HuH-7 (cell line): ENCODE measurements around the gene CSTA.

Experiments
- DNase-seq: peaks from one replicate; pipeline ENCODE4 v3.0.0; 2011; ENCODE audit warnings: low spot score

The CSTA gene

DNA sequence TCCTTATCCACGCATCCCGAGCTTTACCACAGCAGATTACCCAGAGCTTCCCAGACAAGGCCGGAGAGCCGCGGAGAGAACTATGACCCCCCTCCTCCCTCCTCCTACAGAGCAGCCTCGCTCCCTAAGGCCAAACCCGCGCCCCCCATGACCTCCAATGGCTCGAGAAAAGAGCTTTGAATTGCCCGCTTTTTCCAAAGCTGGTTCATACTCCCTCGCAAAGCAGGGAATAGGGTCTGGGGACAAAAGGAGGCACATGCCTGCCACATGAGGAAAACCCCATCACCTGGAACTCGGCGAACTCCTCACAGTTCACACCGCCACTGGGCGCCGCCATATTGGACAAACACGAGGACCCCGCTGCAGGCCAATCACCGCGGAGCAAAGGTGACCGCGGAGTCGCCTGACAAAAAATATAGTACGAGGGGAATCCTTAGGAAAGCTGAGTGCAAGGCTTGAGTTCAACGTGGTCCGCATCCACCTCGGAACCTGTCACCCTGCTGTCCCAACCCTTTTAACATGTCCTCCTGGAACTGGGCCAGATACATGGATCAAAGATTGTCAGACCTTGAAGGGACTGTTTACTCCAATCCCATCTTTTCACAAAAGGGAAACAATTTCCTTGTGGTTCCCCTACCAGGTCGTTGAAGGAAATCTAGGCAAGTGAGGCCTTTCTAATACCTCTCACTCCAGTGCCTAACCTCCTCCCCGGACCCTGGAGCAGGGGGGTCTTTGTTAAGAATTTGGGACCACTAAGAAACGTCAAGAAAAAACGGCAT, 58.0 kb downstream of the CSTA start, which contains the start of gene MIX23:
Gene MIX23 (minus strand): TSS at position 344 of the 779 bp plus-strand sequence. CDS start 7 bp downstream, at position 337.
- DNase-seq: peak; percentile 87

- DNase-seq: peak; percentile 91
These were observed 59.0 kb downstream of the CSTA start, which contains the start of gene FAM162A for GRCh38 chr3:122383771-122384697. Gene FAM162A, plus strand, starts transcription at chr3:122384182. Its CDS starts 84 bp downstream, at chr3:122384266.

GRCh38 chr3:122387709-122388108, 62.7 kb downstream of the CSTA start:
- DNase-seq: no peak

DNA sequence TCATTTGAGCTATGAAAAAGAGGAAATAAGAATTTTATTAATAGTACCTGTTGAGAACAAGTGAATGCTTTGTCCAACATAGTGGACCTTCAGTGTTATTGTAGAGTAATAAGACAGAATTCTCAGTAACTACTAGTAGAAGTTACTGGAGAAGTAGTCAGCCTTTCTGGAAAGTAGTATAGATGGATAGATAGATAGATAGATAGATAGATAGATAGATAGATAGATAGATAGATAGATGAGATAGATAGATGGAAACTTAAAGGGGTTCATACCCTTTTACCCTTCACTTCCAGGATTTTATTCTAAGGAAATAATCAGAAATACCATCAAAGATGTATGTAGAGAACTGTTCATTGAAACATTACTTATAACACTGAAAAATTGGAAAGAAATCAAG, 64.1 kb downstream of the CSTA start:
- no peak for DNase-seq

GRCh38 chr3:122389892-122390291, 64.8 kb downstream of the CSTA start:
- no peak for DNase-seq

GRCh38 chr3:122390665-122391064, 65.6 kb downstream of the CSTA start:
- DNase-seq: no peak
